Stimulated activated CD4-positive, alpha-beta T cell treated with anti-CD3 and anti-CD28 coated beads, Interleukin-12 subunit alpha, Interleukin-12 subunit beta, amount 100 ng/mL, for 48 hours (primary cell): ENCODE measurements around the gene TRIM39.

Experiments
- DNase-seq, 3 donors: peaks; one replicate each; pipeline ENCODE4 v3.0.0-alpha.2; 2020; ENCODE audit warnings: low read depth in 2 of 3, low spot score in 1 of 3

Gene TRIM39

DNA sequence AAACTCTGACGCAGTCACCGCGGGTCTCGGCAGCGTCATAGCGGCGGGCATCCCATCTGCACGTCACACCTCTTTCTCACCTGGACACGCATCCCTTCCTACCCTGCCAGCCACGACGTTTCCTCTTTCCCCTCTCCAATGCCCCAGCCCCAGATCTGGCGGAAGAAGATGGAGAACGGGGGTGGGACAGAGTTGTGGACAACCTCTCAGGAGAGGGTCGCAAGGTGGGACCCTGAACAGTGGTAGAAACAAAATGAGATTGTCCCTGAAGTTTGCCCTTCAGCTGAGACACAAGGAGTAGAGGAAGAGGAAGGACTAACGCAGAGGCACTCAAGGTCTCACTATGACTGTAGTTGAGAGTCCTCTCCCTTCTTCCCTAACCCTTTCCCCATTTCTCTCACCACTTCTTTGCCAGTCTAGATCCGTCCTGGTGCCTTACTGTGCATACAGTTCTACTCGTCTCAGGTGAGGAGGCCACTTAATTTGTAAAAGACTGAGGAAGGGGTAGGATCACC lies 562 bp downstream of the TRIM39 start:
- no peak for DNase-seq

DNA sequence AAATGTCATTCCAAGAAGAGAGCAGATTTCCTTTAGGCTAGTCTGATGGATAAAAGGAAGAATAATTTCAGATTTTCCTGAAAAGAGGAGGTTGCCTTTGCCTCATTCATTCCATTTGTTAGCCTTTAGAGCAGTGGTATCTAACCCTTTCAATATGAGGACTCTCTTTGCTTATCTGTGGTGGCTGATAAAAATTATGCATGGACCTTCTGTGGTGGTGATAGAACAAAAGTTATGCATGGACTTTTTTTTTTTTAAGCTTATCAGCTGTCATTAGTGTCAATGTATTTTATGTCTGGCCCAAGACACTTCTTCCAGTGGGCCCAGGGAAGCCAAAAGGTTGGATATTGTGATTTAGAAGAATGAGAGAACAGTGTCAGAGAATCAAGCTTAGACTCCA lies 1.7 kb downstream of the TRIM39 start:
- DNase-seq, result no peak

DNA sequence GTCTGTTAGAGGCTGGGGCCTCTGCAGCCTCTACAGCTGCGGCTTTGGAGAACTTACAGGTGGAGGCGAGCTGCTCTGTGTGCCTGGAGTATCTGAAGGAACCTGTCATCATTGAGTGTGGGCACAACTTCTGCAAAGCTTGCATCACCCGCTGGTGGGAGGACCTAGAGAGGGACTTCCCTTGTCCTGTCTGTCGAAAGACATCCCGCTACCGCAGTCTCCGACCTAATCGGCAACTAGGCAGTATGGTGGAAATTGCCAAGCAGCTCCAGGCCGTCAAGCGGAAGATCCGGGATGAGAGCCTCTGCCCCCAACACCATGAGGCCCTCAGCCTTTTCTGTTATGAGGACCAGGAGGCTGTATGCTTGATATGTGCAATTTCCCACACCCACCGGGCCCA lies 2.6 kb downstream of the TRIM39 start:
- DNase-seq, result no peak

DNA sequence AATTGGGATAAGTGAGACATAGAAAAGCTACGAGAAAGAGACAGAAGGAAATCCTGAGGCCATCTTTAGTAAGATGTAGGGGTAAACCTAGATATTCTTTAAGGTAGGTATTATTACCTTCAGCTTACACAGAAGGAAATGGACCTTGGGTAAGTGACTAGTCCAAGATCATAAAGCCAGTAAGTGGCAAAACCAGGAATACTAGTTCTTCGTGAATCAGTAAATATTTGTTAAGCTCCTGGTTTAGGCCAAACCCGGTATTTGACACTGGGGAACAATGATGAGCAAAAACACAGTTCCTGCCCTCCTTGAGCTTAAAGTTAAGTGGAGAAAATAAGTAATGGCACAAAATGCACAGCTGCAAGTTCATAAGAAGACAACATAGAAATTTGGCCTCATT lies 5.3 kb downstream of the TRIM39 start:
- DNase-seq, result no peak

DNA sequence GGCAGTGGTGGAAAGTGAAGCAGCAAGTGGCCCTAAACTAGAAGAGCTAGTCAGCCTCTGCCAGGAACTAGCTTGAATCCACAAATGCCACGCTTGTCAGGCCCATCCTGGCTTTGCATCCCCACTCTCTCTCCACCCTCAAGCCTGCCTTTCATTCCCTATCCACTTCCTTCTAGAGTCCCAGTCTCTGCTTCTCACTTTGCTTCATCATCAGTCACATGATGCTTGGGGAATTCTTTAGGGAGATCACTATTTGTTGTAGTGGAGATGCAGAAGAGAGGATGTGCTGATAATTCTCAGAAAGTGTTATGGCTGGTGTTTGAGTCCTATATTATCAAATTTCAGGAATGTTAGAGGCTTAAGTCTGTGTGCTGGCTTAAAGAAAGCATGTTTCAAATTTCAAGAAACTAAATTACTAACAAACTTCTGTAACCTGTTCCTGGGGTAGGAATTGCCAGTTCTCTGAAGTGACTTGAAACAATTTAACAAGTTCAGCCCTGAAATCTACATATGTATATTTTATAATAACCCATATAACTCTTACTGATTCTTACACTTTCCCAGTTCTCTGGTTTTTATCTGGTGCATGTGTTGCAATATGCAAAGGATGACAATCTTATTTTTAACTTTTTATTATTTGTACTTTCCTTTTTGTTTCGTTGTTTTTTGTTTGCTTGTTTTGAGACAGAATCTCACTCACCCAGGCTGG lies 7.5 kb downstream of the TRIM39 start:
- no peak for DNase-seq

DNA sequence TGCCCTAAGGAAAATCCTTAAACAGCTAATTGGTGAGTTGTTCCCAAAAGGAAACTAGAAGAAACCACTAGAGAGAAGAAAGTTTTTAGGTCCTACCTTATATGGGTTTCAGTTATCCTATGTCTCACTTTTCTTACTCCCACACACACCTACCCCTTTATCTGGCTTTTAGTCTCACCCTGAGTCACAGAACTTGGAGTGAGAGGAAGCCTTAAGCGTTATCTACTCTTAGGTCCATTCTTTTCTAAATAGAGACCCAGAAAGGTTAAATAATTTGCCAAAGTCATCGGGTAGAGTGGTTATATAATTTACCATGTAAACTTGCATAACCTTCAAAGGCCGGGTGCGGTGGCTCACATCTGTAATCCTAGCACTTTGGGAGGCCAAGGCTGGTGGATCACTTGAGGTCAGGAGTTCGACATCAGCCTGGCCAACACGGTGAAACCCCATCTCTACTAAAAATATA lies 13.9 kb downstream of the TRIM39 start:
- no peak for DNase-seq

DNA sequence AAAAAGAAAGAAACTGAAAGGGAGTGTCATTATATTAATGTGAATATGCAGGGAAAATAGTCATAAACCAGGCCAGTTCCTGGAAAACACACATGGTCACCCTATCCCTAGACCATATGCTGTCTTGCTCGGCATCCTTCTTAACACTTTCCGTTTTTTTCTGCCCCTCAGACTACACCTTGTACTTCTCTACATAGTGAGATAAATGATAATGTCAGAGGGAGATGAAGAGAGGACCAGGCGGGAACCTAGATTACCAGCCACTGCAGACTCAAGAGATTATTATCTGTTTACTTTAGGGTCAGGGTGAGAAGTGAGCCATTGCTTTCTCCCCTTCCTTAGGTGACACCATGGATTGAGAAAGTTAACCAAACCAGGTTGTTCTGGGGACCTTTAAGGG lies 14.5 kb downstream of the TRIM39 start:
- no peak for DNase-seq

DNA sequence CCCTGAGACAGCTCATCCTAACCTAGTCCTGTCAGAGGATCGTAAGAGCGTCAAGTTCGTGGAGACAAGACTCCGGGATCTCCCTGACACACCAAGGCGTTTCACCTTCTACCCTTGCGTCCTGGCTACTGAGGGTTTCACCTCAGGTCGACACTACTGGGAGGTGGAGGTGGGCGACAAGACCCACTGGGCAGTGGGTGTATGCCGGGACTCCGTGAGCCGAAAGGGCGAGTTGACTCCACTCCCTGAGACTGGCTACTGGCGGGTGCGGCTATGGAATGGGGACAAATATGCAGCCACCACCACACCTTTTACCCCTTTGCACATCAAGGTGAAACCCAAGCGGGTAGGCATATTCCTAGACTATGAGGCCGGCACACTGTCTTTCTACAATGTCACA lies 15.0 kb downstream of the TRIM39 start:
- no peak for DNase-seq

DNA sequence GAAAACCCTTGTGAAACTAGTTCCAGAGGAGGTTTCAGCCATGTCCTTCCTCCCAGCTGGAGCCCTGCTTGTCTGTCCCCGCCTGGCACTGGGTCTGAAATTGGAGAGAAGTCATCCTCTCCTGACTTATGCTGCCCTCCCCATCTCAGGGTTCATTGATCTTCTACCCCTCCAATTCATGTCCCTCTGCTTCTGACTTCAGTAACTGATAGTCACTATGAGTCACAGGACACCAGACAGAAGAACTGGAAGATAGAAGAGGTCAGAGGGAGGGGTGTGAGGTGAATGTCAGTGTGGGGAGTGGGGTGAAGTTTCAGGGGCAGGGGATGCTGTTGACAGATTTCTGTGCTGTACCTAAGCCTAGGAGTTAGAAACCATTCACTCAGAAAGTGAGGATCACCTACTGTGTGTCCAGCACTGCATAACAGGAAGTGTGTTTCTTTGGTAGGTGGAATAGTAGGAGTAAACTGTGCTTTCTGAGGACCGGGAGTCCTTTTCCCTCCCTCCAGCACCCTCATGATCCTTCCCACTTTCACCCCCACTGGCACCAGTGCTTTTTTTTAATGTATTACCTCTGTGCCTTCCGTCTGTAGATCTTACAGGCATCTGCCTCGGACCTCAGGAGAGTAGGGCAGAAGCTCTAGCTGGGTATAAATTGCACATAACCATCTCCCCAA lies 17.6 kb downstream of the TRIM39 start:
- DNase-seq, result no peak

DNA sequence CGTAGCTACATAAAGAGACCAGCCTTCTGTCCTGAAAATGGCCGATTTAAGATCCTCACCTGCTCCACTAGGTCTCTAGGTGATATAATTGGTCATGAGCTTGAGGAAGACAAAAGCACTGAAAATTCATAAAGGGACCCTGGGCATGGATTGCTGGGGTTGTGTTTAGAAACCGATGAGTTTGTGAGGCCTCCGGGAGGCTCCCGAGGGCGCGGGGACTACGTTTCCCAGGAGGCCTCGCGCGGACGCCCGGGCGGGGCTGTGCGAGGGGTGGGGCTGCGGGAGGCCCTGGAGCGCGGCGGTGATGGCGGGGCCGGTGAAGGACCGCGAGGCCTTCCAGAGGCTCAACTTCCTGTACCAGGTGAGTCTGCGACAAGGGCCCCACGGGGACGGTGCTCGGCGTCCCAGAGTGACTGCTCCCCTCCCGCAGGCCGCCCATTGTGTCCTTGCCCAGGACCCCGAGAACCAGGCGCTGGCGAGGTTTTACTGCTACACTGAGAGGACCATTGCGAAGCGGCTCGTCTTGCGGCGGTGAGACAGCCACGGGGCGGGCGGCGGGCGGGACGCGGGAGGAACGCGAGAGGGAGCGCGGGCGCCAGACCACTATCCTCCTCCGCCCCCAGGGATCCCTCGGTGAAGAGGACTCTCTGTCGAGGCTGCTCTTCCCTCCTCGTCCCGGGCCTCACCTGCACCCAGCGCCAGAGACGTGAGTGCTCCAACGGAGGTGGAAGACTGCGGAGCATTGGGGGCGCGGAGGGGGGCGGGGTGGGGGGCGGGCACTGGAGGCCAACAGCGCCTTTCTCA lies 18.3 kb downstream of the TRIM39 start, which contains the start of gene RPP21:
Gene RPP21 (plus strand): TSS at position 289 of the 804 bp plus-strand sequence. CDS start 16 bp downstream, at position 305.
- DNase-seq, result peak; percentile 80 to 87 (median 83)

DNA sequence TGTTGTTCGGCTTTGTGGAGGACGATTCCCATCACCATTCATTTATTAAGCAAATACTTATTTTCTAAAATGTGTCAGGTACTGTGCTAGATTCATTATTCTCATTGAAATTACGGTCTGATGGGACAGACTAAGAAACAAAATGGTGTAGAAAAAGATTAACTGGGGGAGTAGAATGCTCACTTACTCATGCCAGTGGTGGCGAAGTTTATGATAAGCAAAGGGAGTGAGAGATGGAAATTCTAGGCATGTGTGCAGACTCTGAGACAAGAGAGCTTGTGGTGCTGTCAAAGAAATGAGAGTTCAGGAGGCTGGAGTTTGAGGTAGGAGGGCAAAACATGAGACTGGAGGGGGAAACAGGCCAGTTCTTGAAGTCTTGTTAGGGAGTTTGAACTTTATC lies 19.1 kb downstream of the TRIM39 start:
- DNase-seq, result no peak

DNA sequence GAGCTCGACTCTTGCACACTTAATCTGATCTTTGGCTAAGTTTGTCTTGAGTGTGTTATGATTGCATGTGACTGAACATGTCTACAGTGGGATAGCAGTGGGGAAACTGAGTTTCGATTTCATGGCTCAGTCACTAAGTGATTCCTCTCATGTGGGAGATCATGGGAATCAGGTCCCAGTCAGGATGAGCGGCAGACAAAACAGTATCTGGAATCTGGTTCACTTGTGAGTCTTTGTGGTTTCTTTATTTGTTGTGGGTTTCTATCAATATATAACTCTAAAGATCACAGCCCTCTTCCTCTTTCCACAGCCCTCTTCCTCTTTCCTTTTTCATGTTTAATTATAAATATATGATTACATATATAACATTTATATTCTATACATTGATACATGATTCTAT lies 22.2 kb downstream of the TRIM39 start:
- DNase-seq, result no peak

DNA sequence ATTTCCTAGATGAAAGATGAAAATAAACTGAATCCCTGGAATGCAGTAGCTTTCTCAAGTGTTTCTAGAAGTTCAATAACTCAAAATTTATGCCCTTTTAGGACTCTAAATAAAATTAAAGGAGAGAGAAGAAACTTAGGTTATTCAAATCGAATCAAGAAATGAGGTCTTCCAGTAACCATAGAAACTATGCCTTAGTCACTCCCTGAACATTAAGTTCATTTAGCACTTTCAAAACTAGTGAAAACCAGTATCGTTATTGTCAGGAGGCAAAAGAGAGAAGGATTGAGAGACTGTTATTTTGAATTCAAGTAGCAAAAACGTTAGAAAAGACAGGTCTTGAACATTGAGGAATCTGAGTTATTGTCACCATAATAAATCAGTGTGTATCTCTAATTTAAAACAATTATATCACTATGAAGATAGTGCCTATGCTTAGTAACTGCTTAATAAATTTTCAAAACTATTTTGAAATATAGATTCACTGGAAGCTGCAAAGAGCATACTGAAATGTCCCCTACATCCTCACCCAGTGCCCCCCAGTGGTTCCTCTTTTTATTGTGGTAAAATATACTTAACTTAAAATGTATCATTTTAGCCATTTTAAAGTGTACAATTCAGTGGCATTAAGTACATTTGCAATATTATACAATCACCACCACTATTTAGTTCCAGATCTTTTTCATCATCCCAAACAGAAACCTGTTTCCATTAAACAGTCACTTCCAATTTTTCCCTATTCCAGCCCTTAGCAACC lies 22.9 kb downstream of the TRIM39 start:
- DNase-seq, result no peak

DNA sequence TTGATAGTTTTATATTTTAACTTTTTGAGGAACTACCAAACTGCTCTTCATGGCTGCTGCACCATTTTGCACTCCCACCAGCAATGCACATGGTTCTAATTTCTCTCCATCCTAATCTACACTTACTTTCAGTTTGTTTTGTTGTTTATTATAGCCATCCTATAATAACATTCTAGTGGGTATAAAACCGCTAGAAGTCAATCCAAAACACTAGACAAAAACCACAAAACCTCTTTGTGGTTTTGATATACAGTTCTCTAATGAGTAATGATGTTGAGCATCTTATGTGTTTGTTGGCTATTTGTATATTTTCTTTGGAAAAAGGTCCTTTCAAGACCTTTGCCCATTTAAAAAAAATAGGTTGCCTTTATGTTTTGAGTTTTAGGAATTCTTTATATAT lies 23.8 kb downstream of the TRIM39 start:
- DNase-seq, result no peak

DNA sequence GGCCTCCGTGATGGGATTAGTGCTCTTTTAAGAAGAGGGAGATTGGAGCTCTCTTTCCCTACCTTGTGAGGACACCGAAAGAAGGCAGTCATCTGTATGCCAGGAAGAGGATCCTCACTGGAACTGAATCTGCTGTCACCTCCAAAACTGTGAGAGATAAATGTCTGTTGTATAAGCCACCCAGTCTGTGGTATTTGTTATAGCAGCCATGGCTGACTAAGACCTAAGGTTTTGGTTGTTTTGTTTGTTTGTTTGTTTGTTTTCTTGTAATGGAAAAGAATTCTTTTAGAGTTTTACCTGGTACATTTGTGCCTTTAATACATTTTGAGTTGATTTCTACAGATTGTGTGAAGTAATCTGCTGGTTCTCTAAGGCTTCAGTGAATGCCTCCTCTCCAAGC lies 25.8 kb downstream of the TRIM39 start:
- no peak for DNase-seq

DNA sequence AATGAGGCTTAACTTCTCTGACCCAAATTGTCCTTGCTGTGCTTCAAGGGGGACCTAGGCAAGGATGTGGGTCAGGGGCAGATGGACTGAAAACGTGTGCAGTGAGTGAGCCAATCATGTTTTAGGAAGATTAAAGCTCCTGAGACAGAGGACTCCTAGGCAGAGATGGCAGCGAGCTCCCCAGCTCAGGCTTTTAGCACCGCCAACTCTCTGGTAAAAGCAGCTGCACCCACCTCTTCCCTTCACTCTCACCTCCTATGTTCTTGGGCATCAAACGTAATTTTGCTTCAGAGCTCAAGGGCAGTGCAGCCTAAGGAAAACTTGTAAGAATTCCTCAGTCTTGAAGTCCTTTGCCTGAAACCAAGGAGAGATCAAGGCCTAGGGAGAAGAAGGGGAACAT lies 28.6 kb downstream of the TRIM39 start:
- DNase-seq, result no peak

DNA sequence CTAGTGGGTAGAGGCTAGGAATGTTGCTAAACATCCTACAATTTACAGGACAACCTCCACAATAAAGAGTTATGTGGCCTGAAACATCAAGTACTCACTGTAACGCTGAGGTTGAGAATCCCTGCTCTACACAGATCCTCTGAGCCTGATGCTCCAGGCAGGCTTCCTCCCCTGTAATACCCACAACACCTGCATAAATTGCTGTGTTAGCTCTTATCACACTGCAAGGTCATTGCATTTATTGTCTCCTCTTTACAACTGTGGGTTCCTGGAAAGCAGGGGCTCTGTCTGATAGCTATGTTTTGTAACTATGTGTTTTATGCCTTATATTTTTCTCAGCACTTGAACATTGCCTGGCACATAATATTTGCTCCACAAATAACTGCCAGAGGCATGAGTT lies 29.8 kb downstream of the TRIM39 start:
- no peak for DNase-seq

DNA sequence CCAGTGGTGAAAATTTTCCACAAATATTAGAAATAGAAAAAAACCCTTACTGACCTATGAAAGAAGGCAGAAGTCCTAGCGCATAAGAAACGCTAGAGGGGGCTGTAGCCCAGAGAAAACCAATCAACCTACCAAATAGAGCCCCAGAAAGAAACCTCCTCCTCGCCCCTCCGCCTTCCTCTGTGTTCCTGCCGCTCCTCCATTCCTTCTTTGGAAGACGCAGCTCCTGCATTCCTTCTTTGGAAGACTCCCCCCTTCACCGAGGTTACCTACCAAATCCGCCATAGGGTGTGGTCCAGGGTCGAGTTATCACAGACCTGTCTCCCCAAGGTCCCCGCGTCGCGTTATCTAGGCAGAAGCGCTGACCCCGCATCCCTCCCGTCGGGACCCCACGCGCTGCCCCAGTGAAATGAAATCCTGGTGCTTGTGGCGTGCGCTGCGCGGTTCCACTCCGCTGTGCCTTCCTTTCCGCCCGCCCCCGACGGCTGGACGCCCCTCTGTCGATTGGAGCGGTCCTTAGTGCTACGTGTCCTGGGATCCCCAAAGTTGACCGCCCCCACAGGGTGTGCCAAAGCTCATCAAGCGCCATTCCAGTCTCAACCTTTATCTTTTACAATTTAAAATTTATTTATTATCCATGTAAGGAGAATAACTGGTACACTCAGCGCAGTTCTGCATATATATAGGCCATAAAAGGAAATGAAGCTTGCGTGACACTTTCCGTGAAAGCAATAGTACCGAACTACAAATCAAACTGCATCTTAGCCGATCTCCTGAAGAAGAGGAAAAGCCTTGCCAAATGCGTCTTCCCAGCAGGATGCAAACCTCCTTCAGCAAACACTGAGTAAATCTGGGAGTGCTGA lies 31.2 kb downstream of the TRIM39 start:
- DNase-seq, result peak; percentile 13 to 27 (median 19)

DNA sequence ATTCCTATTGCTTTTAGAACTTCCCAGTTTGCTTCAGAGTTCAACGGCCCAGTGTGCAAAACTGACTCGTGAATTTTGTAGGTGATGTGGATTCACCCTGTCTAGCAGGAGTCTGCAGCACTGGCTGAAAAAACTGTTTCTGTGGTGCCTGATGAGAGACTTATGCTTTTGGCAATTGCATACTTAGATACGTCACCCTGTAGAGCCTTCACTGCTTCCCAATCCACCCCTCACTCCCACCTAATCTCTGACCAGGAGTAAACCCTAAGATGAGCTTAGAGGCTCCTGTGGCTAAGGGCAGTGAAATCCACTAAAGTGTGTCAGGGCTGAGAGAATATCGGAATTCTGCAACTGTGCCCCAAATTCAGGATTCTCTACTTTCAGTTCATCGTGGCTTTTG lies 32.5 kb downstream of the TRIM39 start:
- DNase-seq, result no peak

DNA sequence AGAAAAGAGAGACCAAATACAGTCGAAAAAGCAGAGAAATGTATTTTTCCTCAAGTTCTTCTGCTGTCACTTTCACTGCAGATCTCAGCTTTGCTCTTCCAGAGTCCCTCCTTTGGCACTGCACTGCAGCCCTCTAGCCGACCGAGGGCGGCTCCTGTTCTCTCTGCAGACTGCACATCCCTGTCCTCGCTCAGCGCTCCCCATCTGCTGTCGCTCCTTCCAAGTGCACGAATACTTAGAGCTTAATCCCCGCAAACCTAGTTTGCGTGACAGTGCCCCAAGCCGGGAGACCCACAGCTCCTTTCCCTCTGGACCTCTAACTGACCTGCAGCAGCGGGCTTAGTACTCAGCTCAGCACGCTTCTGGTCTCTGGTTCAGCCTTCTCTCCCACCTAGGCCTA lies 33.4 kb downstream of the TRIM39 start:
- DNase-seq, result no peak
